HepG2 (cell line): Measurements from ENCODE around the gene TYW1. TPM values are rescaled to one million over a fixed set of nuclear protein-coding genes. Genes with fewer than 3 reads are reported as not detected.

Experiments used
- ATAC-seq: fragments of 200-7000 bp; cut with Tn5 transposase; 3 replicates; pipeline ENCODE4 v1.9.1; 2020; ENCODE audit warnings: mild to moderate bottlenecking, moderate library complexity
- BruUV-seq: library from RNA; stranded (reverse); fragments of 400-500 nt; replicated peaks from 2 replicates; lab custom pipeline; 2021; lab: Mats Ljungman, UMichigan
- CTCF ChIA-PET: fragments of 300-600 bp; formaldehyde crosslinking; extraction: SDS; loops from one replicate; lab custom pipeline; 2021; ENCODE audit warnings: low total read pairs, inconsistent platforms, low intra/inter-chr PET ratio; lab: Yijun Ruan, JAX
- POLR2A ChIA-PET: fragments of 350-600 bp; sonication (Branson Sonifier 250); formaldehyde crosslinking; loops from one replicate; lab custom pipeline; 2020; ENCODE audit warnings: antibody characterized with exemption, inconsistent platforms; lab: Yijun Ruan, JAX
- DNase-seq: peaks from one replicate; pipeline ENCODE4 v3.0.0-alpha.2; 2015; ENCODE audit warnings: low spot score
- FAIRE-seq: peaks from 3 replicates; lab custom pipeline; 2011; peaks lifted over from hg19 to GRCh38; lab: Jason Lieb, UNC
- H2AFZ ChIP-seq: one replicate; pipeline ENCODE4 v1.6.1; 2011; ENCODE audit warnings: low read length, inconsistent platforms
- H3K27ac ChIP-seq: fragments of 300-600 bp; 3 replicates; pipeline ENCODE4 v1.8.0; 2011; ENCODE audit warnings: mixed run types, mild to moderate bottlenecking, mixed read lengths, low read length, inconsistent platforms; ENCODE audit not compliant: insufficient read depth; ENCODE audit errors: extremely low read length
- H3K27me3 ChIP-seq, 2 experiments: fragments of 200-600 bp in 1 of 2; 2 replicates in 1 of 2; 3 replicates in 1 of 2; pipeline versions ENCODE4 v1.6.0 to v1.8.0; 2011; ENCODE audit warnings: low read length in 2 of 2, mild to moderate bottlenecking in 2 of 2, moderate library complexity in 2 of 2, inconsistent platforms in 1 of 2; ENCODE audit not compliant: insufficient read depth in 2 of 2, control insufficient read depth in 1 of 2
- H3K36me3 ChIP-seq, 2 experiments: fragments of 200-600 bp in 1 of 2; replicated peaks in 1 of 2; 2 replicates in 1 of 2; 3 replicates in 1 of 2; pipeline versions ENCODE4 v1.5.1 to v1.8.0; 2011; ENCODE audit warnings: low read length in 2 of 2, inconsistent platforms in 1 of 2; ENCODE audit not compliant: insufficient read depth in 2 of 2, control insufficient read depth in 1 of 2
- H3K4me1 ChIP-seq: 2 replicates; pipeline ENCODE4 v1.5.1; 2012; ENCODE audit warnings: low read length, inconsistent platforms; ENCODE audit not compliant: insufficient read depth
- H3K4me2 ChIP-seq: 2 replicates; pipeline ENCODE4 v1.6.0; 2011; ENCODE audit warnings: low read depth, low read length, inconsistent platforms
- H3K4me3 ChIP-seq, 3 experiments: fragments of 200-600 bp in 1 of 3; sonication (generic), shearing (Covaris generic) in 1 of 3; replicated peaks in 1 of 3; 2 replicates each; pipeline ENCODE4 v1.5.1; 2011 to 2016; ENCODE audit warnings: low read length in 3 of 3, inconsistent platforms in 2 of 3, low read depth in 2 of 3, mild to moderate bottlenecking in 2 of 3, control low read depth in 1 of 3, mixed read lengths in 1 of 3; ENCODE audit not compliant: insufficient read depth in 1 of 3
- H3K79me2 ChIP-seq: one replicate; pipeline ENCODE4 v1.6.1; 2011; ENCODE audit warnings: low read length, inconsistent platforms; ENCODE audit not compliant: insufficient read depth
- H3K9ac ChIP-seq: 2 replicates; pipeline ENCODE4 v1.6.0; 2011; ENCODE audit warnings: mild to moderate bottlenecking, low read depth, low read length, inconsistent platforms; ENCODE audit not compliant: insufficient read depth
- H3K9me3 ChIP-seq: 2 replicates; pipeline ENCODE4 v1.5.1; 2012; ENCODE audit warnings: mild to moderate bottlenecking, low read length
- H4K20me1 ChIP-seq: 2 replicates; pipeline ENCODE4 v1.6.0; 2011; ENCODE audit warnings: inconsistent platforms, mild to moderate bottlenecking, low read length, moderate library complexity; ENCODE audit not compliant: insufficient read depth
- AHDC1 ChIP-seq: sonication (generic); formaldehyde crosslinking; IDR thresholded peaks from 2 replicates; pipeline ENCODE4 v1.5.1; 2020; ENCODE audit warnings: mild to moderate bottlenecking, missing genetic modification reagents, borderline replicate concordance
- ASH2L ChIP-seq: fragments of 300-600, 200-600 bp; sonication (generic); IDR thresholded peaks from 2 replicates; pipeline ENCODE4 v1.7.0; 2017; ENCODE audit warnings: low read depth, mild to moderate bottlenecking, moderate library complexity, mixed read lengths, low read length; ENCODE audit not compliant: insufficient read length
- CREB3 ChIP-seq: sonication (generic); formaldehyde crosslinking; IDR thresholded peaks from 2 replicates; pipeline ENCODE4 v1.5.0; 2020; ENCODE audit warnings: missing genetic modification reagents
- HOXA3 ChIP-seq: sonication (generic); formaldehyde crosslinking; IDR thresholded peaks from 2 replicates; pipeline ENCODE4 v1.5.0; 2020; ENCODE audit warnings: missing genetic modification reagents
- IRF9 ChIP-seq: sonication (generic); formaldehyde crosslinking; IDR thresholded peaks from 2 replicates; pipeline ENCODE4 v1.8.0; 2022; ENCODE audit warnings: missing genetic modification reagents, mild to moderate bottlenecking, borderline replicate concordance
- MAFK ChIP-seq, 2 experiments: IDR thresholded peaks in 1 of 2; conservative IDR thresholded peaks in 1 of 2; 2 replicates each; pipeline ENCODE4 v1.6.1; 2011; ENCODE audit warnings: improper control_type of control experiment in 2 of 2, low read length in 2 of 2
- MLLT10 ChIP-seq: sonication (generic); formaldehyde crosslinking; IDR thresholded peaks from 2 replicates; pipeline ENCODE4 v1.4.0; 2020; ENCODE audit warnings: missing genetic modification reagents
- NPAS2 ChIP-seq: sonication (generic); formaldehyde crosslinking; IDR thresholded peaks from 2 replicates; pipeline ENCODE4 v1.8.0; 2022; ENCODE audit warnings: mild to moderate bottlenecking, missing genetic modification reagents, borderline replicate concordance
- RBM39 ChIP-seq: fragments of 200-400 bp; formaldehyde crosslinking; IDR thresholded peaks from one replicate; pipeline ENCODE4 v1.6.1; 2018; ENCODE audit warnings: antibody characterized with exemption, mild to moderate bottlenecking, low read depth, low read length; ENCODE audit not compliant: poor library complexity, severe bottlenecking
- ZBTB3 ChIP-seq: sonication (generic); formaldehyde crosslinking; IDR thresholded peaks from 2 replicates; pipeline ENCODE4 v1.4.0; 2020; ENCODE audit warnings: low read depth, mild to moderate bottlenecking, moderate library complexity, missing genetic modification reagents, borderline replicate concordance
- ZHX1 ChIP-seq: sonication (generic); formaldehyde crosslinking; IDR thresholded peaks from 2 replicates; pipeline ENCODE4 v1.8.1; 2022; ENCODE audit warnings: low read depth, mild to moderate bottlenecking, missing genetic modification reagents
- ZNF460 ChIP-seq: sonication (generic); formaldehyde crosslinking; IDR thresholded peaks from 2 replicates; pipeline ENCODE4 v1.5.1; 2020; ENCODE audit warnings: missing genetic modification reagents, mild to moderate bottlenecking, borderline replicate concordance
- ZNF878 ChIP-seq: sonication (generic); formaldehyde crosslinking; IDR thresholded peaks from 2 replicates; pipeline ENCODE4 v1.8.1; 2023; ENCODE audit warnings: mild to moderate bottlenecking, missing genetic modification reagents, moderate library complexity
- ZNF883 ChIP-seq: sonication (generic); formaldehyde crosslinking; IDR thresholded peaks from 2 replicates; pipeline ENCODE4 v1.5.1; 2020; ENCODE audit warnings: mild to moderate bottlenecking, missing genetic modification reagents; ENCODE audit errors: not compliant biosample characterization
- WGBS: methylation state at CpG from one replicate; pipeline ENCODE4 v1.1.6; 2017; ENCODE audit warnings: low lambda C conversion rate; 5-methylcytosine and 5-hydroxymethylcytosine counted together
- in situ Hi-C: cut with HindIII; loops from 2 replicates; pipeline ENCODE4 v1.10.0; 2017; ENCODE audit warnings: low pct_unique_long_range_greater_than_20kb; ENCODE audit not compliant: extremely low pct_ligation_motif_present
- intact Hi-C: fragments of 100-400 bp; cut with micrococcal nuclease; formaldehyde crosslinking; loops from one replicate; pipeline ENCODE4 v1.10.0; 2022; ENCODE audit not compliant: unreplicated experiment
- polyA plus RNA-seq, 8 experiments: library from polyadenylated mRNA; depleted of rRNA in 3 of 8; stranded (reverse) in 7 of 8; unstranded in 1 of 8; fragments of >200 nt; fragmentation: Illumina TruSeq in 4 of 8; extraction: Trizol in 4 of 8; gene quantifications; 2 replicates each; pipeline versions ENCODE4 v1.2.1 to v1.2.3, GENCODE V29; 2011 to 2016; ENCODE audit warnings: low read depth in 4 of 8, missing spikeins in 1 of 8, mixed read lengths in 1 of 8; ENCODE audit not compliant: insufficient read depth in 1 of 8
- total RNA-seq, 5 experiments: library from RNA; depleted of rRNA; stranded (reverse); fragments of >200 nt; fragmentation: Illumina TruSeq; extraction: Trizol; gene quantifications; 2 replicates each; pipeline ENCODE4 v1.2.3, GENCODE V29; 2016; ENCODE audit warnings: low read depth in 1 of 5

TYW1 gene
- total and polyA plus RNA-seq, 2 of the 13 experiments (the other 11 are each of a cell fraction or from before 2014, with no cell fraction given): 8.6 to 17.6 TPM

GRCh38 chr7:67210567-67210966 is 213.9 kb downstream of the TYW1 start:
- no peak overlapping the region for H2AFZ ChIP-seq
- no TSS peak for BruUV-seq
- POLR2A ChIA-PET: no interaction called here
- peaks cover 1% of the 10 kb centered on the region in 2 experiments; a peak in 3 of 5 replicates for H3K36me3 ChIP-seq
- CTCF ChIA-PET: no interaction called here
- no peaks in the 10 kb centered on the region for H4K20me1 ChIP-seq
- 94% methylated on average over 7 of the region's 7 CpGs for WGBS
- no peak overlapping the region for H3K9ac ChIP-seq
- H3K27ac ChIP-seq: no peak overlapping the region
- no peak for DNase-seq
- FAIRE-seq: no peak
- no peak for ATAC-seq
- H3K27me3 ChIP-seq: no peaks in the 10 kb centered on the region
- H3K9me3 ChIP-seq: no peaks in the 10 kb centered on the region
- in situ Hi-C loops: no loop called here
- H3K4me1 ChIP-seq: no peaks in the 10 kb centered on the region
- no peak overlapping the region for H3K4me2 ChIP-seq
- H3K79me2 ChIP-seq: no peaks in the 10 kb centered on the region
- intact Hi-C loops: no loop called here
- no peak overlapping the region for H3K4me3 ChIP-seq
- TF ChIP-seq IRF9 (CRISPR knock-in tag): no peak
- no peak for TF ChIP-seq MLLT10 (CRISPR knock-in tag)
- TF ChIP-seq RBM39: no peak
- no peak for TF ChIP-seq AHDC1
- no peak for TF ChIP-seq ZNF878
- TF ChIP-seq HOXA3 (CRISPR knock-in tag): no peak
- no peak for TF ChIP-seq ZBTB3
- TF ChIP-seq MAFK (conservative IDR thresholded peaks at IDR 0.05 in 1 of 2, IDR thresholded peaks at IDR 0.05 in 1 of 2; ENCODE audit: low read length in 2 of 2): no peak
- no peak for TF ChIP-seq ZHX1 (CRISPR knock-in tag)
- TF ChIP-seq NPAS2 (CRISPR knock-in tag): no peak
- TF ChIP-seq ASH2L: no peak
- no peak for TF ChIP-seq ZNF460 (CRISPR knock-in tag)
- no peak for TF ChIP-seq CREB3 (CRISPR knock-in tag)
- TF ChIP-seq ZNF883 (CRISPR knock-in tag): no peak
